ENCODE results near the gene SRXN1.

DNA sequence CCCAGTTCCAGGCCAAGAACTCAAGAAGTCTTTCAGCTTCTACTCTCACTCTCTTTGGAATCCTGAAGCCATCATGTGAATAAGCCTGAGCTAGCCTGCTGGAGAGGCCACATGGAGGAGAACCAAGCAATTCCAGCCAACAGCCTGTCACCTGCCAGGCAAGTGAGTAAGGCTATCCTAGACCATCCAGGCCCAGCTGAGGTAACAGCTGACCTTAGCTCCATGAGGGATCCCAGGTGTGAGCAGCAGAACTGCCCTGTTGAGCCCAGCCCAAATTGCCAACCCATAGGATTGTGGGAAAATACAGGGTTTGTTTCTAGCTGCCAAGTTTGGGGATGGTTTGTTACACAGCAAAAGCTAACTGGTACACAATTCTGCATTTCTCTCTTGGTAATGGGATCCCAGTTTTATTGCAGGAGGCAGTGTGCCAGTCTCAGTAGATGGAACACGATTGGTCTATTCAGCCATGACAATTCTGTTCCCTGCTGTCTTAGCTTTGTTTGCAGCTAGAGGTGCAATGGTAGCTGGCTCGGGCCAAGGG, 5.5 kb downstream of the SRXN1 start:
- TF ChIP-seq, protein P1, sequence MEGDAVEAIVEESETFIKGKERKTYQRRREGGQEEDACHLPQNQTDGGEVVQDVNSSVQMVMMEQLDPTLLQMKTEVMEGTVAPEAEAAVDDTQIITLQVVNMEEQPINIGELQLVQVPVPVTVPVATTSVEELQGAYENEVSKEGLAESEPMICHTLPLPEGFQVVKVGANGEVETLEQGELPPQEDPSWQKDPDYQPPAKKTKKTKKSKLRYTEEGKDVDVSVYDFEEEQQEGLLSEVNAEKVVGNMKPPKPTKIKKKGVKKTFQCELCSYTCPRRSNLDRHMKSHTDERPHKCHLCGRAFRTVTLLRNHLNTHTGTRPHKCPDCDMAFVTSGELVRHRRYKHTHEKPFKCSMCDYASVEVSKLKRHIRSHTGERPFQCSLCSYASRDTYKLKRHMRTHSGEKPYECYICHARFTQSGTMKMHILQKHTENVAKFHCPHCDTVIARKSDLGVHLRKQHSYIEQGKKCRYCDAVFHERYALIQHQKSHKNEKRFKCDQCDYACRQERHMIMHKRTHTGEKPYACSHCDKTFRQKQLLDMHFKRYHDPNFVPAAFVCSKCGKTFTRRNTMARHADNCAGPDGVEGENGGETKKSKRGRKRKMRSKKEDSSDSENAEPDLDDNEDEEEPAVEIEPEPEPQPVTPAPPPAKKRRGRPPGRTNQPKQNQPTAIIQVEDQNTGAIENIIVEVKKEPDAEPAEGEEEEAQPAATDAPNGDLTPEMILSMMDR (IDR thresholded peaks at IDR 0.05; ENCODE audit: low read length): no peak
- TF ChIP-seq EZH2phosphoT487 (IDR thresholded peaks at IDR 0.05; ENCODE audit: low read length): no peak

All from MM.1S (cell line).